Measurements from ENCODE around the gene STK4.

STK4 gene

DNA sequence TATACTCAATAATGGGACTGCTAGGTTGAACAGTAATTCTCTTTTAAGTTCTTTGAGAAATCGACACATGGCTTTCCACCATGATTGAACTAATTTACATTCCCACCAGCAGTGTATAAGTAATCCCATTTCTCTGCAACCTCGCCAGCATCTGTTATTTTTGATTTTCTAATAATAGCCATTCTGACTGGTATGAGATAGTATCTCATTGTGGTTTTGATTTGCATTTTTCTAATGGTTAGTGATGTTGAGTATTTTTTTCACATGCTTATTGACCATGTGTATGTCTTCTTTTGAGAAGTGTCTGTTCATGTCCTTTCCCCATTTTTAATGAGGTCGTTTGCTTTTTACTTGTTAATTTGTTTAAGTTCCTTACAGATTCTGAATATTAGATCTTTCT, 66.5 kb downstream of the STK4 start:
- no peak for DNase-seq

GRCh38 chr20:45034436-45034835, 68.1 kb downstream of the STK4 start:
- DNase-seq, result no peak

GRCh38 chr20:45036044-45036755, 69.9 kb downstream of the STK4 start:
- DNase-seq, result no peak

- no peak for DNase-seq
These were observed 70.7 kb downstream of the STK4 start for GRCh38 chr20:45037050-45037449.

DNA sequence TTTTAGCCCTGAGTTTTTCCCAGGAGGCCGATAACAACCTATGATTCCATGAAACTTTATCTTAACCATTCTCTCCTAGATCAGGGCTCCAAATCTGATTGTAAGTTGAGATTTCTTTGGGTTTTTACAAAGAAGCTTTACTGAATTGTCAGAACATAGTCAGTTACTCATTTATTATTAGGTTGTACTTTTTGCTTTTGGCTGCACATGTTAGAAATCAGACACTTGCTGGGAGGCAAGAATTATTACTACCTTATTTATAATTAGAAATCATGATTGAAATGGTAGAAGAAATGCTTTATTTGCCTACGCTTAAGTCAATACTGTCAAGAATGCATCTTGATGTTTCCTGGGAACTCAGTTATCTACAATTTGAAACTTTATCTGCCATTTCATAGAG, 71.3 kb downstream of the STK4 start:
- DNase-seq, result no peak

- DNase-seq, result no peak
These were observed 72.6 kb downstream of the STK4 start for GRCh38 chr20:45038745-45039474.

DNA sequence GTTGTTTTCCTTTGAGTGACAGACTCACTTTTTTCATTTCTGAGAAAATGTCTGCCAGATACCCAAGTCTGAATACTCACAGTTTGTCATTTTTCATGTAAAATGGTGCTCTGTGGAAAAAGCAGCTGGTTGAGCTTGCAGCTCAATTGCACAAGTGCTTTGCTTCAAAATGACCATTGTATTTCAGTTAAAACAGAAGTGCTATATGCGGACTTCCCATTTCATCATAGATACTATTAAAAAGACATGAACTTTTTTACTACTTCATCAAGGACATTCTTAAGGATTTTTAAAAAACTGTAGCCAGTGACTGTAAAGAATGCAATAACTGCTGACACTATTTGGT, 73.1 kb downstream of the STK4 start:
- no peak for DNase-seq

GRCh38 chr20:45041464-45042337, 75.4 kb downstream of the STK4 start:
- DNase-seq, result no peak

DNA sequence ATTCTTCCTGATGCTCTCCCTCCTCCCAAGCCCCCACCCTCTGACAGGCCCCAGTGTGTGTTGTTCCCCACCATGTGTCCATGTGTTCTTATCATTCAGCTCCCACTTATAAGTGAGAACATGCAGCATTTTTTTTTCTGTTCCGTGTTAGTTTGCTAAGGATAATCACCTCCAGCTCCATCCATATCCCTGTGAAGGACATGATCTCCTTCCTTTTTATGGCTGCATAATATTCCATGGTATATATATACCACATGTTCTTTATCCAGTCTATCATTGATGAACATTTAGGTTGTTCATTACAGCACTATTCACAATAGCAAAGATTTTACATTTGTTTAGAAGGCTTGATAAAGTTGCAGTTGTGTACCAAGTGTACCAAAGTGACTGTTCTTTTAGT, 76.7 kb downstream of the STK4 start:
- DNase-seq, result no peak

DNA sequence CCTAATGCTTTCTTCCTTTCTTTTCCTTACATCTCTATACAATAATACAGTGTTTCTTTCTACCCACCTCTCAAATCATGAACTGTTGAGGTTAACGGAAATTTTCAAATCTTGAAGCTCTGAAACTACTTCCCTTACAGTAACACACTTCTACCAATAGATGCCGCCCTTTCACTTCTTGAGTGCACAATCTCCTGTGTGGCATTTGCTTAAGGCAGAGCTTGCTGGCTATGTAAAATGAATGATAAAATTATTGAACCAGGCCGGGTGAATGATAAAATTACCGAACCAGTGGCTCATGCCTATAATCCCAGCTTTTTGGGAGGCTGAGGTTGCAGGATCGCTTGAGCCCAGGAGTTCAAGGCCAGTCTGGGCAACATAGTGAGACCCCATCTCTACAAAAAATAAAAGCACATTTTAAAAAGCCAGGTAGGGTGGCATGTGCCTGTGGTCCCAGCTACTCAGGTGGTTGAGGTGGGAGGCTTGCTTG, 77.8 kb downstream of the STK4 start:
- peak; percentile 54 to 75 for DNase-seq

DNA sequence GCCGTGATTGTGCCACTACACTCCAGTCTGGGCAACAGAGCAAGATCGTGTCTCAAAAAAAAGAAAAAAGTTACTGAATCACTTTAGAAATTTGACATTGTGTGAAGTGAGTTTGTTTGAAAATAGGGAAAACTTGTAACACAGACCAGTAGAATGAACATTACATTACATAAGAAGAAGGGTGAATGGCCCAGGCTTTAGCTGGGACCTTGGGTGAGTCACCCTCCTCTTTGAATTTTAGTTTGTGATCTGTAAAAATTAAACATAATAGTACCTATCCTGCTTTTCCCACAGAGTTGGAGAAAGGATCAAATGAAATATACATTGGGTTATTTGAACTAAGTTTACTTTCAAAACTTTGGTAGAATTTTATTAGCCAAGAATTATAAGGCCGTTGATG, 78.3 kb downstream of the STK4 start:
- DNase-seq, result no peak

DNA sequence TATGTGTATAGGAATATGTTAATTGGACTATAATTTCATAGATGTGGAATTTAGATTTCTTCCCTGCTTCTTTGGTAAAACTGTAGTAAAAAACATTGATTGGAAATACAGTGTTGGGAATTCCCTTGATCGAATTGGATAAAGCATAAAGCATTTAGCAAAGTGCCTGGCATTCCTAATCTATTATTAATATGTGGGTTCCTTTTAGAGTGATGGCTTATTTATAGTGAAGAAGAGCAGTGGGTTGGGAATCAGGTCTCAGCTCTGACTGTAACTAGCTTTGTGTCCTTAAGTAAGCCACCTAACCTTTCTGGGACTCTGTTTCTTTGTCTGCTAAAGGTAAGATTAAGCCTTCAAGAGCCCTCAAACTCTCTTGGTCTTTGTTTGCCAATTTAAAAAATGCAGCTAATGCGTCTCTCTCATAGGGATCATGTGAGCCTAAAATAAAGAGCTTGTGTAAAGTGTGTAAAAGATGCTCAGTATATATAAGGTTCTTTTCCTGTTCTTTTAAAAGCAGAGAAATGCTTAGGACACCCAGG, 81.3 kb downstream of the STK4 start:
- DNase-seq, result no peak

DNA sequence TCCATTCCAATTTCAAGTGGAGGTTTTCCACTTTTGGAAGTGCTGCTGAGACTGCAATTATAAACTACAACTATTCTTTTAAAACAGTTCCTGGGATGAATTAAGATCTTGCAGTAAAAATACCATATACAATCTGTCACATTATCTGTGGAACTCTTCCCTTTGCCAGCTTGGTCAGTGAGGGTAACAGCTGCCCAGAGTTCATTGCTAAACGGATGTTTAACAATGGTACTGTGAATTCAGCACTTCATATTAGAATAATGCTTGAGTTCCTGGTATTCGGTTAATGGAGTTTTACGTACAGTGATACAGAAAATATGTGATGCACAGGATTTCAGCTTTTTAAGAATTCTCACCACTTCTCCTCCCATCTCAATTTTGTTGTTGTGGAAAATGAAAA, 83.1 kb downstream of the STK4 start:
- no peak for DNase-seq

DNA sequence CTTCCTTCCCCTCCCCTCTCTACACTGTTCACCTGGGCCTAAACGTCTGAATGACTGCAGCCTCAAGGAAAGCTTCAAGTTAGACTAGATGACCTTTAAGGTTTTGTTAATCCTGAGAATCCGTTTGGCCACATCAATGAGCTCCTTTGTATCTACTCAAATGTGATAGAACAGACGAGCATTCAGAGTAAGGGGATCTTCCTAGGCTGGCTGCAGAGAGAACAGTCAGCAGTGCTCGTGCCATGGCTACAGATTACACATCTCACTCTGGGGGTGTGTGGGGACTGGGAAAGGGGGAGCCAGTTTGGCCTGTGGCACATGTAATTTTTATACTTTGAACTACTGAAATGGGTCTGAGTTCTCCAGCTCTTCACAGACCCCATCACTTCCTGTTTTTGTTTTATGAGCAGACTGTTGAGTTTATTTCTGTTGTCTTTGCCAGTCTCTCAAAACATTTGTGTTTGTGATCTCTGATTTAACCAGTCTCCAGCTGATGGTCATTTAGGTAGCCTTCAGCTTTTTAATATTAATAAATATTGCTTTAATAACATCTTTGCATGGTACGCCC, 83.7 kb downstream of the STK4 start:
- no peak for DNase-seq

- DNase-seq, result no peak
These were observed 85.1 kb downstream of the STK4 start for GRCh38 chr20:45051204-45052060.

DNA sequence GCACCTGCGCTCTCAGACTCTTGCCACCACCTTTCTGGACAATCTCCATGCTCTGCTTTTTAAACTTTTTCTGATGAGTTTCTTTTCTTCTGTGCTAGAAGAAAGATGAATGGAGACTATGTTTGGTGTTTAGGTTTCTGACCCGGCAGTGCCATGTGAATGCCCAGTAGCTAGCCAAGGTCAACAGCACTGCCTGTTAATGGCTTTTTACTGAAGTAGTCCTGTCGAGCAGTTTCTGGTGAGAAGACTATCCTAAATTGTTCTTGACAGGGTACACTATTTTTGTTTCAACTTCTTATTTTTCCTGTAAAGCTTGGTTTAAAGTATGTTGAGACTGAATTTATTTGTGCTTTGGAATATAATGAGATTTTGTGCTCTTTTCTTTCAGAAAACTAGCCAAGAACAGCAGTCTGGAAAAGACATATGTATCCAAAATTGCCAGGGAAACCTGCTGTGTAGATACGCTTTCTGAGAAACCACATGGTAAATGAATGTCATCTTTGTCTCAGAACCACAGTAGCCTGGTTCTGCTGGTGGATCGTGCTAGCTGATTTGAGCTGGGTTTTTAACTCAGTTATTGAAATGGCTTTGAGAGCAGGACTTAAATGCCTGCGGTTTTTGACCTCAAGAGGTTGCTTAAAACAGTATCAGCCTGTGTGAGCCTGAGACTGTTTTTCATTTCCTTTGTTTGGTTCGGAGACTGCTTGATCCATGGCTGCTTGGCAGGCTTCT, 86.6 kb downstream of the STK4 start:
- DNase-seq, result peak in 1 of 2 donors; percentile 45

DNA sequence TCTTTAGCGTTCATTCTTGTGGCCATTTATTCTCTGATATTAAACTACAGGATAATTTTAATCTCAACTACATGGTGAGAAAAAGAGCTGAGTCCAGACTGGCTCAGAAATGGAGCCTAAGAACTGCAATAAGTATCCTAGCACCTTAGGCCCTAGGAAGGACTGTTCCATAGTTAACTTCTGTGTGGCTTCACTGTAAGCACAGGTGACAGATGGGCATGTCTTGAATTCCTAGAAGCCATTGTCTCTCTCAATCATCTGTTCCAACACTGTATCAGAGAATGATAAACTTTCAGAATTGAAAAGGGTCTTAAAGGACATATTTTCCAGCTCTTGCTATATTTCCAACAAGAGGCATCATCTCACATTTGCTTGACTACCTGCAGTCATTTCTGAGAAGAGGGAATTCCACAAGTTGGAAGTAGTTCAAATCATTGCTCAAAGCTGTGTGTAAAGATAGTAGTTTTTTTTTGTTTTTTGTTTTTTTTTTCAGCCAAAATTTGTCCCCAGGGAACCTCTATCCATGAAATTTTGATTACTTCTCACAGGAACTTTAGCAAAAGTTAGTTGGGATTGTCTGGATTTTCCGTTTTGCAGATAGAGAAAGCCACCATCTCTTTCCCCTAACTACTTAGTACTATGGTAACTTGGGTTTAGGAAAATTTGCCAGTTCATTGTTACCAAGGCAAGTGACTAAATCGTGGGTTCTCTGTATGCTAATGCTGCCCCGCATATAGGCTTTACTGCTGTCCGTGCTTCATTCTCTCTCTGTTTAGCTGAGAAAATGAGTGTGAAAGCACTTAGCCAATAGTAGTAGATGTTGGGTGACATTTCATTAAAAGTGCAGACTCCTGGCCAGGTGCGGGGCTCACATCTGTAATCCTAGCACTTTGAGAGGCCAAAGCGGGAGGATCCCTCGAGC, 87.4 kb downstream of the STK4 start:
- DNase-seq, result no peak

- DNase-seq, result no peak
These were observed 88.7 kb downstream of the STK4 start for GRCh38 chr20:45055056-45055455.

DNA sequence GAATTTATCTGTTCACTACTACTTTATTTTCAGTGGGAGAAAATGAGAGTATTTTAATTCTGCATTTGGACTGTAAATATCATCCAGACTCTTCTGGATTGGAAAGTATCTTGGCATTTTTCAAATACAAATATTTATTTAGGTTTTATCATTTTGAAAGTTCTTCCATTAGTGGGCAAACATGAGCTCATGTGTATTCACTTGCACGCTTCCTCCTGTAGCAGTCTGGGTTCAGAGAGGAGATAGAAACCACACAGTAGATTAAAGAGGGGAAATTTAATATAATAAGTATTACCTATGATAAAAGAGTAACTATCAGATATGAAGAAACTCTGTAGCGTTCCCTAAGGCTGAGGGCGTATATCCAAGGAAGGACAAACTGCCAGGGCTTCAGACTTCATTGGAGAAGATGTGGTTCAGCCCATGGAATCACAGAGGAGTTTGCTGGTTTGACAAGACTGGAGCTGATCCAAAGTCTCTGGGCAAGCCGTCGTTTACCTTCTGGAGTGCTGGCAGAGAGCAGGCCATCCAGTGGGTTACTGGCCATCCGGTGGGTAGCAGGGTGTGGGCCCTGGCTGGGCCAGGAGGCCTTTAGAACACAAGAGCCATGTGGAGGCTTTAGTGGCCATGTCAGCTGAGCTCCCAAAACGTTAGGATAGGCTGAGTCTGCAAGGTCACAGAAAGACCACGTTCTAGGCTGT, 90.3 kb downstream of the STK4 start:
- DNase-seq, result no peak

All from CD4-positive, alpha-beta T cell treated with Interferon alpha-2 for 1 hour (primary cell).